K562 (cell line): ENCODE results near the gene AFF3. TPM values are rescaled to one million over a fixed set of nuclear protein-coding genes. Genes with fewer than 3 reads are reported as not detected.

Experiments
- ATAC-seq: fragments of 200-7000 bp; cut with Tn5 transposase; 3 replicates; pipeline ENCODE4 v1.9.1; 2020; ENCODE audit warnings: moderate library complexity
- BruUV-seq: library from RNA; stranded (reverse); fragments of 400-500 nt; replicated peaks from 2 replicates; lab custom pipeline; 2021; lab: Mats Ljungman, UMichigan
- CTCF ChIA-PET: fragments of 300-600 bp; formaldehyde crosslinking; extraction: SDS; loops from one replicate; lab custom pipeline; 2021; ENCODE audit warnings: low intra/inter-chr PET ratio; lab: Yijun Ruan, JAX
- POLR2A ChIA-PET: fragments of 300-600, 350-650 bp; sonication (Branson Sonifier 250); formaldehyde crosslinking; extraction: SDS; loops from one replicate; lab custom pipeline; 2021; ENCODE audit warnings: antibody characterized with exemption, inconsistent platforms; lab: Yijun Ruan, JAX
- DNase-seq, 4 experiments: peaks; one replicate each; pipeline versions ENCODE4 v3.0.0 to v3.0.0-alpha.2; 2011 to 2018; ENCODE audit warnings: low spot score in 3 of 4, mixed read lengths in 3 of 4; ENCODE audit errors: extremely low read depth in 1 of 4
- FAIRE-seq: peaks from 2 replicates; lab custom pipeline; 2011; peaks lifted over from hg19 to GRCh38; lab: Jason Lieb, UNC
- H2AFZ ChIP-seq: 2 replicates; pipeline ENCODE4 v1.6.0; 2011; ENCODE audit warnings: low read depth, low read length, control low read depth, inconsistent platforms
- H3K27ac ChIP-seq: fragments of 200-600 bp; 3 replicates; pipeline ENCODE4 v1.8.0; 2011; ENCODE audit warnings: low read depth, mild to moderate bottlenecking, control low read depth, inconsistent platforms, low read length, moderate library complexity, mixed read lengths; ENCODE audit errors: extremely low read depth
- H3K27me3 ChIP-seq, 2 experiments: fragments of 300-600 bp in 1 of 2; 2 replicates in 1 of 2; 3 replicates in 1 of 2; pipeline versions ENCODE4 v1.6.0 to v1.8.0; 2011; ENCODE audit warnings: inconsistent platforms in 2 of 2, low read length in 2 of 2, mild to moderate bottlenecking in 1 of 2, mixed read lengths in 1 of 2, moderate library complexity in 1 of 2; ENCODE audit not compliant: control insufficient read depth in 2 of 2, insufficient read depth in 2 of 2
- H3K36me3 ChIP-seq: fragments of 300-600 bp; 3 replicates; pipeline ENCODE4 v1.8.0; 2011; ENCODE audit warnings: mild to moderate bottlenecking, low read length, inconsistent platforms; ENCODE audit not compliant: control insufficient read depth, insufficient read depth
- H3K4me1 ChIP-seq, 2 experiments: fragments of 200-600 bp in 1 of 2; replicated peaks in 1 of 2; 2 replicates in 1 of 2; 3 replicates in 1 of 2; pipeline versions ENCODE4 v1.5.1 to v1.8.0; 2011; ENCODE audit warnings: inconsistent platforms in 2 of 2, low read length in 2 of 2, mild to moderate bottlenecking in 1 of 2, mixed read lengths in 1 of 2, moderate library complexity in 1 of 2; ENCODE audit not compliant: control insufficient read depth in 2 of 2, insufficient read depth in 2 of 2
- H3K4me2 ChIP-seq: 2 replicates; pipeline ENCODE4 v1.6.1; 2011; ENCODE audit warnings: low read length, control low read depth, inconsistent platforms, mixed read lengths; ENCODE audit not compliant: insufficient read depth
- H3K4me3 ChIP-seq: fragments of 200-600 bp; sonication (generic), shearing (Covaris generic); 2 replicates; pipeline ENCODE4 v1.5.1; 2016; ENCODE audit warnings: control low read depth, inconsistent platforms
- H3K79me2 ChIP-seq: fragments of 200-600 bp; 3 replicates; pipeline ENCODE4 v1.8.0; 2011; ENCODE audit warnings: low read length, inconsistent platforms; ENCODE audit not compliant: control insufficient read depth, insufficient read depth
- H3K9ac ChIP-seq, 2 experiments: 2 replicates each; pipeline versions ENCODE4 v1.6.0 to v1.6.1; 2011; ENCODE audit warnings: low read depth in 2 of 2, low read length in 2 of 2, control low read depth in 1 of 2, inconsistent platforms in 1 of 2, mild to moderate bottlenecking in 1 of 2, mixed read lengths in 1 of 2; ENCODE audit not compliant: insufficient read depth in 1 of 2
- H3K9me1 ChIP-seq: one replicate; pipeline ENCODE4 v1.6.0; 2011; ENCODE audit warnings: inconsistent platforms, mild to moderate bottlenecking, low read length, moderate library complexity; ENCODE audit not compliant: control insufficient read depth, insufficient read depth
- H3K9me3 ChIP-seq: replicated peaks from 2 replicates; pipeline ENCODE4 v1.5.1; 2011; ENCODE audit warnings: low read depth, low read length, inconsistent platforms; ENCODE audit not compliant: control insufficient read depth, insufficient read depth
- H4K20me1 ChIP-seq: replicated peaks from 2 replicates; pipeline ENCODE4 v1.6.1; 2011; ENCODE audit warnings: low read length, inconsistent platforms, mixed read lengths; ENCODE audit not compliant: control insufficient read depth, insufficient read depth
- KLF13 ChIP-seq: fragments of 450-650 bp; IDR thresholded peaks from 2 replicates; pipeline ENCODE4 v1.6.1; 2016; ENCODE audit warnings: missing genetic modification characterization, low read depth, mild to moderate bottlenecking, missing compliant biosample characterization, moderate library complexity, borderline replicate concordance
- RNF2 ChIP-seq: sonication (generic); IDR thresholded peaks from 2 replicates; pipeline ENCODE4 v1.6.1; 2016
- TAF1 ChIP-seq: IDR thresholded peaks from 2 replicates; pipeline ENCODE4 v1.6.1; 2011; ENCODE audit warnings: mild to moderate bottlenecking, low read length, moderate library complexity; ENCODE audit not compliant: insufficient read depth, control insufficient read depth, severe bottlenecking; ENCODE audit errors: extremely low read depth
- TCF7 ChIP-seq: sonication (generic); IDR thresholded peaks from 2 replicates; pipeline ENCODE4 v1.6.1; 2016; ENCODE audit warnings: antibody characterized with exemption, borderline replicate concordance
- WGBS: fragments of 100-300 bp; shearing (Covaris generic); methylation state at CpG from one replicate; pipeline ENCODE4 v1.1.6; 2016; ENCODE audit warnings: low coverage, mixed read lengths; ENCODE audit not compliant: insufficient coverage; ENCODE audit errors: missing lambda C conversion rate; 5-methylcytosine and 5-hydroxymethylcytosine counted together
- in situ Hi-C: fragments of 300-500 bp; cut with MboI; formaldehyde crosslinking; loops from 4 replicates; pipeline ENCODE4 v1.15.0; 2018; ENCODE audit warnings: inconsistent platforms, mixed read lengths
- intact Hi-C: fragments of 100-400 bp; cut with micrococcal nuclease; formaldehyde crosslinking; loops from 2 replicates; pipeline ENCODE4 v1.14.2; 2022
- polyA plus RNA-seq, 8 experiments: library from polyadenylated mRNA; depleted of rRNA in 4 of 8; stranded (reverse) in 5 of 8; unstranded in 3 of 8; fragments of >200 nt; fragmentation: Nextera tagmentation in 2 of 8; fragmentation: Illumina TruSeq in 1 of 8; extraction: Ambion mirVana in 2 of 8; extraction: Trizol in 1 of 8; gene quantifications; 2 replicates each; pipeline versions ENCODE4 v1.2.1 to v1.2.3, GENCODE V29; 2011 to 2014; ENCODE audit warnings: inconsistent platforms in 1 of 8, missing spikeins in 1 of 8
- total RNA-seq, 7 experiments: library from RNA; depleted of rRNA in 6 of 7; stranded (reverse); fragments of >200 nt in 6 of 7; fragmentation: Illumina TruSeq in 2 of 7; extraction: Trizol in 2 of 7; gene quantifications; 2 replicates each; pipeline versions ENCODE4 v1.2.1 to v1.2.3, GENCODE V29; 2011 to 2021; ENCODE audit warnings: low replicate concordance in 1 of 7
- TF ChIP-seq, protein P1 (sequence below): fragments of 450-650 bp; IDR thresholded peaks from 2 replicates; pipeline ENCODE4 v1.6.1; 2016; ENCODE audit warnings: low read depth

The AFF3 gene
- total and polyA plus RNA-seq, 9 of the 15 experiments (the other 6 are each of a cell fraction or from before 2014, with no cell fraction given), result 0.02 to 0.11 TPM; not detected in 7

DNA sequence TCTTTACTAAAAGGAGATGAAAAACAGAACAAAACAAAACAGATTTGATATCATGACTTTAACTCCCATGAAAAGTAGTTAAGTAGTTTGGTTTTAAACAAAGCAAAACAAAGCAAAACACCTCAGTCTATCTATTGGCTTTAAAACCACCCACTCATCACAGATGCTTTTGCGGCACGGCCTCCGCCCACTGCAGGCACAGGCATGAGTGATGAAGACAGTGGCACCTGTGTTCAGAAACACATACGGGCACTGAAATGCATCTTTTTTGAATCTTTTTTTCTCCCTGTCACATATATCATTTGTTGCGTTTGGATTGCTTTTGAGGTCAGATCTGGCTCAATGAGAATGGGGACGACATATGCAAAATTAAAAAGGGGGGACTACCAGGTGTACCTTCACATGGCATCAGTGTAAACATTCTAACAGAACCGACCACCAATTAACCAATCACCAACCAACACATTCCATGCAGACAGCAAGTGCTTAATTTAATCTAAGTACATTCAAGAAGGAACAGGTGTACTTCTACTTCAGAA is 505.2 kb downstream of the AFF3 start:
- CTCF ChIA-PET, result no interaction called here
- H3K4me2 ChIP-seq, result no peak overlapping the region
- H3K27me3 ChIP-seq, result peaks cover 0 to 11% of the 10 kb centered on the region in 2 experiments; a peak in 1 of 5 replicates
- DNase-seq (no peak), FAIRE-seq (no peak), ATAC-seq (no peak)
- intact Hi-C loops (no loop called here), in situ Hi-C loops (no loop called here)
- peaks cover 6 to 7% of the 10 kb centered on the region in 2 experiments; a peak in 3 of 5 replicates for H3K4me1 ChIP-seq
- no peak overlapping the region for H3K27ac ChIP-seq
- no peaks in the 10 kb centered on the region; the same call in 1 of the 2 replicates for H4K20me1 ChIP-seq
- 19% methylated on average over 7 of the region's 7 CpGs for WGBS
- POLR2A ChIA-PET, result no interaction called here
- H3K9me3 ChIP-seq, result no peaks in the 10 kb centered on the region
- H3K9me1 ChIP-seq, result no peaks in the 10 kb centered on the region
- BruUV-seq, result no TSS peak
- H3K4me3 ChIP-seq, result no peak overlapping the region
- H2AFZ ChIP-seq, result no peak overlapping the region
- no peaks in the 10 kb centered on the region for H3K79me2 ChIP-seq
- H3K9ac ChIP-seq, result no peak overlapping the region
- no peaks in the 10 kb centered on the region for H3K36me3 ChIP-seq
- TF ChIP-seq TAF1 (no peak), KLF13 (tag) (no peak), TCF7 (no peak), RNF2 (no peak)
- TF ChIP-seq, protein P1, sequence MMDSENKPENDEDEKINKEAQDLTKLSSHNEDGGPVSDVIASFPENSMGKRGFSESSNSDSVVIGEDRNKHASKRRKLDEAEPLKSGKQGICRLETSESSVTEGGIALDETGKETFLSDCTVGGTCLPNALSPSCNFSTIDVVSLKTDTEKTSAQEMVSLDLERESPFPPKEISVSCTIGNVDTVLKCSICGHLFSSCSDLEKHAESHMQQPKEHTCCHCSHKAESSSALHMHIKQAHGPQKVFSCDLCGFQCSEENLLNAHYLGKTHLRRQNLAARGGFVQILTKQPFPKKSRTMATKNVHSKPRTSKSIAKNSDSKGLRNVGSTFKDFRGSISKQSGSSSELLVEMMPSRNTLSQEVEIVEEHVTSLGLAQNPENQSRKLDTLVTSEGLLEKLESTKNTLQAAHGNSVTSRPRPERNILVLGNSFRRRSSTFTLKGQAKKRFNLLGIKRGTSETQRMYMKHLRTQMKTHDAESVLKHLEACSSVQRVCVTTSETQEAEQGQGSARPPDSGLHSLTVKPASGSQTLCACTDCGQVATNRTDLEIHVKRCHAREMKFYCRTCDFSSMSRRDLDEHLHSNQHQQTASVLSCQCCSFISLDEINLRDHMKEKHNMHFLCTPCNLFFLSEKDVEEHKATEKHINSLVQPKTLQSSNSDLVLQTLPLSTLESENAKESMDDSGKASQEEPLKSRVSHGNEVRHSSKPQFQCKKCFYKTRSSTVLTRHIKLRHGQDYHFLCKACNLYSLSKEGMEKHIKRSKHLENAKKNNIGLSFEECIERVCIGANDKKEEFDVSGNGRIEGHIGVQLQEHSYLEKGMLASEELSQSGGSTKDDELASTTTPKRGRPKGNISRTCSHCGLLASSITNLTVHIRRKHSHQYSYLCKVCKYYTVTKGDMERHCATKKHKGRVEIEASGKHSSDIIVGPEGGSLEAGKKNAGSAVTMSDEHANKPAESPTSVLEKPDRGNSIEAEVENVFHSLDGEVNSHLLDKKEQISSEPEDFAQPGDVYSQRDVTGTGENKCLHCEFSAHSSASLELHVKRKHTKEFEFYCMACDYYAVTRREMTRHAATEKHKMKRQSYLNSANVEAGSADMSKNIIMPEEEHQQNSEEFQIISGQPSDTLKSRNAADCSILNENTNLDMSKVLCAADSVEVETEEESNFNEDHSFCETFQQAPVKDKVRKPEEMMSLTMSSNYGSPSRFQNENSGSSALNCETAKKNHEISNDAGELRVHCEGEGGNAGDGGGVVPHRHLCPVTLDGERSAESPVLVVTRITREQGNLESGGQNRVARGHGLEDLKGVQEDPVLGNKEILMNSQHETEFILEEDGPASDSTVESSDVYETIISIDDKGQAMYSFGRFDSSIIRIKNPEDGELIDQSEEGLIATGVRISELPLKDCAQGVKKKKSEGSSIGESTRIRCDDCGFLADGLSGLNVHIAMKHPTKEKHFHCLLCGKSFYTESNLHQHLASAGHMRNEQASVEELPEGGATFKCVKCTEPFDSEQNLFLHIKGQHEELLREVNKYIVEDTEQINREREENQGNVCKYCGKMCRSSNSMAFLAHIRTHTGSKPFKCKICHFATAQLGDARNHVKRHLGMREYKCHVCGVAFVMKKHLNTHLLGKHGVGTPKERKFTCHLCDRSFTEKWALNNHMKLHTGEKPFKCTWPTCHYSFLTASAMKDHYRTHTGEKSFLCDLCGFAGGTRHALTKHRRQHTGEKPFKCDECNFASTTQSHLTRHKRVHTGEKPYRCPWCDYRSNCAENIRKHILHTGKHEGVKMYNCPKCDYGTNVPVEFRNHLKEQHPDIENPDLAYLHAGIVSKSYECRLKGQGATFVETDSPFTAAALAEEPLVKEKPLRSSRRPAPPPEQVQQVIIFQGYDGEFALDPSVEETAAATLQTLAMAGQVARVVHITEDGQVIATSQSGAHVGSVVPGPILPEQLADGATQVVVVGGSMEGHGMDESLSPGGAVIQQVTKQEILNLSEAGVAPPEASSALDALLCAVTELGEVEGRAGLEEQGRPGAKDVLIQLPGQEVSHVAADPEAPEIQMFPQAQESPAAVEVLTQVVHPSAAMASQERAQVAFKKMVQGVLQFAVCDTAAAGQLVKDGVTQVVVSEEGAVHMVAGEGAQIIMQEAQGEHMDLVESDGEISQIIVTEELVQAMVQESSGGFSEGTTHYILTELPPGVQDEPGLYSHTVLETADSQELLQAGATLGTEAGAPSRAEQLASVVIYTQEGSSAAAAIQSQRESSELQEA, result no peak
